Mesothelial cell of epicardium (in vitro differentiated cells): Measurements from ENCODE around the gene PLA2G4A. TPM values are rescaled to one million over a fixed set of nuclear protein-coding genes. Genes with fewer than 3 reads are reported as not detected.

Experiments
- DNase-seq, 2 experiments: peaks; one replicate each; pipeline ENCODE4 v3.0.0; 2021; ENCODE audit warnings: low spot score in 2 of 2; ENCODE audit not compliant: unreplicated experiment in 2 of 2
- H3K27ac Mint-ChIP-seq: 2 replicates; pipeline ENCODE4 v1.8.0; 2021; ENCODE audit warnings: mixed read lengths
- H3K27me3 Mint-ChIP-seq: 2 replicates; pipeline ENCODE4 v1.8.0; 2021; ENCODE audit warnings: low read depth, mixed read lengths
- H3K36me3 Mint-ChIP-seq: 2 replicates; pipeline ENCODE4 v1.8.0; 2021; ENCODE audit warnings: mixed read lengths
- H3K4me1 Mint-ChIP-seq: 2 replicates; pipeline ENCODE4 v1.8.0; 2021; ENCODE audit warnings: mixed read lengths
- H3K4me3 Mint-ChIP-seq: 2 replicates; pipeline ENCODE4 v1.8.0; 2021; ENCODE audit warnings: mild to moderate bottlenecking, moderate library complexity, mixed read lengths
- H3K9me3 Mint-ChIP-seq: 2 replicates; pipeline ENCODE4 v1.8.0; 2021; ENCODE audit warnings: mixed read lengths
- CTCF ChIP-seq: fragments of 200-600 bp; sonication (generic); IDR thresholded peaks from one replicate; pipeline ENCODE4 v1.5.0; 2021; ENCODE audit warnings: antibody characterized with exemption; ENCODE audit not compliant: unreplicated experiment
- total RNA-seq: library from RNA; stranded (reverse); gene quantifications from 3 replicates; pipeline ENCODE4 v1.2.1, GENCODE V29; 2021

PLA2G4A gene
- total RNA-seq, 1 donor from 2014 or later = 12.5 TPM

- Mint-ChIP-seq H3K36me3 (no peaks in the 10 kb centered on the region), H3K4me1 (peaks cover 21% of the 10 kb centered on the region)
- no peak for TF ChIP-seq CTCF
These were observed 169.1 kb downstream of the PLA2G4A start for GRCh38 chr1:186997877-186998276.

GRCh38 chr1:186999506-186999905 lies 170.8 kb downstream of the PLA2G4A start:
- no peak for TF ChIP-seq CTCF
- peaks cover 21% of the 10 kb centered on the region for H3K4me1 Mint-ChIP-seq
- H3K9me3 Mint-ChIP-seq = peaks cover 9% of the 10 kb centered on the region
- H3K36me3 Mint-ChIP-seq = no peaks in the 10 kb centered on the region
- H3K27me3 Mint-ChIP-seq = no peaks in the 10 kb centered on the region
- H3K4me3 Mint-ChIP-seq = no peak overlapping the region
- no peak overlapping the region for H3K27ac Mint-ChIP-seq
- DNase-seq = no peak

More at GRCh38 chr1:186997877-186998276, 169.1 kb downstream of the PLA2G4A start:
- Mint-ChIP-seq H3K4me3 (no peak overlapping the region), H3K27ac (no peak overlapping the region), H3K27me3 (no peaks in the 10 kb centered on the region), H3K9me3 (peaks cover 6% of the 10 kb centered on the region)
- no peak for DNase-seq

- H3K27ac Mint-ChIP-seq = peak overlapping the region; percentile 64
- peaks cover under 1% of the 10 kb centered on the region for H3K36me3 Mint-ChIP-seq
- TF ChIP-seq CTCF = no peak
- peaks cover 21% of the 10 kb centered on the region for H3K4me1 Mint-ChIP-seq
- no peak for DNase-seq
- H3K27me3 Mint-ChIP-seq = no peaks in the 10 kb centered on the region
- H3K4me3 Mint-ChIP-seq = no peak overlapping the region
- peaks cover 11% of the 10 kb centered on the region for H3K9me3 Mint-ChIP-seq
These were observed 172.6 kb downstream of the PLA2G4A start for GRCh38 chr1:187001198-187001889.

GRCh38 chr1:187003353-187003752 lies 174.6 kb downstream of the PLA2G4A start:
- Mint-ChIP-seq H3K9me3 (peaks cover 21% of the 10 kb centered on the region), H3K4me1 (peaks cover 21% of the 10 kb centered on the region), H3K4me3 (no peak overlapping the region), H3K36me3 (peaks cover 3% of the 10 kb centered on the region), H3K27me3 (no peaks in the 10 kb centered on the region), H3K27ac (no peak overlapping the region)
- DNase-seq = no peak
- TF ChIP-seq CTCF = no peak

GRCh38 chr1:187006896-187007295 lies 178.1 kb downstream of the PLA2G4A start:
- H3K4me3 Mint-ChIP-seq = no peak overlapping the region
- H3K9me3 Mint-ChIP-seq = peaks cover 40% of the 10 kb centered on the region
- DNase-seq = no peak
- H3K27me3 Mint-ChIP-seq = no peaks in the 10 kb centered on the region
- no peak overlapping the region for H3K27ac Mint-ChIP-seq
- peaks cover 6% of the 10 kb centered on the region for H3K36me3 Mint-ChIP-seq
- no peak for TF ChIP-seq CTCF
- H3K4me1 Mint-ChIP-seq = peaks cover under 1% of the 10 kb centered on the region

- DNase-seq = no peak
- TF ChIP-seq CTCF = no peak
- H3K4me1 Mint-ChIP-seq = no peaks in the 10 kb centered on the region
- H3K4me3 Mint-ChIP-seq = no peak overlapping the region
- H3K9me3 Mint-ChIP-seq = peaks cover 33% of the 10 kb centered on the region
- H3K27me3 Mint-ChIP-seq = no peaks in the 10 kb centered on the region
- peaks cover 6% of the 10 kb centered on the region for H3K36me3 Mint-ChIP-seq
- H3K27ac Mint-ChIP-seq = no peak overlapping the region
These were observed 180.6 kb downstream of the PLA2G4A start for GRCh38 chr1:187009320-187009719.
